Ovary (tissue), 9 donors: ENCODE results near the gene CELF4. TPM values are rescaled to one million over a fixed set of nuclear protein-coding genes. Genes with fewer than 3 reads are reported as not detected.

ENCODE experiments used
- DNase-seq, 5 donors: peaks; one replicate each; pipeline ENCODE4 v3.0.0-alpha.2; 2019 to 2020
- H3K27ac ChIP-seq, 2 donors: fragments of 200-600 bp; one replicate each; pipeline versions ENCODE4 v1.5.1 to v1.8.0; 2019 to 2022
- H3K27me3 ChIP-seq: fragments of 200-600 bp; one replicate; pipeline ENCODE4 v1.8.0; 2022
- H3K36me3 ChIP-seq: fragments of 200-600 bp; sonication (generic); one replicate; pipeline ENCODE4 v1.5.1; 2019
- H3K4me1 ChIP-seq: one replicate; pipeline ENCODE4 v1.8.1; 2013; ENCODE audit warnings: mild to moderate bottlenecking, moderate library complexity; ENCODE audit not compliant: insufficient read depth
- H3K4me3 ChIP-seq: fragments of 200-600 bp; sonication (generic); one replicate; pipeline ENCODE4 v1.5.1; 2017
- H3K9me3 ChIP-seq, 2 donors: fragments of 200-600 bp in 1 of 2; sonication (generic) in 1 of 2; one replicate each; pipeline versions ENCODE4 v1.5.1 to v1.8.1; 2013 to 2019; ENCODE audit warnings: mild to moderate bottlenecking in 1 of 2, moderate library complexity in 1 of 2
- EP300 ChIP-seq: sonication (generic); formaldehyde crosslinking; IDR thresholded peaks from one replicate; pipeline ENCODE4 v1.6.1; 2017; ENCODE audit warnings: antibody characterized with exemption
- POLR2A ChIP-seq: fragments of 450-650 bp; IDR thresholded peaks from one replicate; pipeline ENCODE4 v1.6.1; 2017; ENCODE audit warnings: antibody characterized with exemption, mild to moderate bottlenecking, moderate library complexity
- WGBS, 3 donors: extraction: QIAGEN DNeasy Blood & Tissue Kit in 1 of 3; methylation state at CpG; one replicate each; pipeline versions ENCODE4 v1.1.5 to v1.1.7; 2013 to 2017; 5-methylcytosine and 5-hydroxymethylcytosine counted together
- intact Hi-C, 4 donors: fragments of 100-400 bp; cut with DNase I; formaldehyde crosslinking; loops; one replicate each; pipeline versions ENCODE4 v1.11.0 to v1.15.1; 2022 to 2023
- polyA plus RNA-seq, 2 donors: library from polyadenylated mRNA; stranded (reverse); fragments of 200-250 nt in 1 of 2; fragments of 350-450 nt in 1 of 2; fragmentation: Illumina TruSeq in 1 of 2; extraction: RNeasy Lipid Tissue Mini Kit (QIAGEN cat#74804) in 1 of 2; gene quantifications; one replicate each; pipeline ENCODE4 v1.2.3, GENCODE V29; 2013 to 2014
- total RNA-seq, 7 donors: library from RNA; depleted of rRNA in 2 of 7; stranded (reverse); fragments of >200 nt in 2 of 7; fragmentation: NEBNext Ultra II Directional in 3 of 7; extraction: Animal tissue kit (Norgen Biotek cat#: 25700) in 3 of 7; gene quantifications; one replicate each; pipeline versions ENCODE4 v1.1.0 to v1.2.4, GENCODE V29; 2016 to 2023
- TF ChIP-seq, protein P1 (sequence below), 3 donors: fragments of 450-650 bp in 2 of 3; fragments of 200-600 bp in 1 of 3; IDR thresholded peaks; one replicate each; pipeline versions ENCODE4 v1.5.1 to v1.8.0; 2016 to 2022; ENCODE audit warnings: antibody characterized with exemption in 3 of 3, mild to moderate bottlenecking in 1 of 3
- donor health status: DM: no; HTN: no; CAD: no; lungs with moderate emphysema.
- donor health status: DM: no; HTN: no; CAD: no.
- donor health status: Bipolar disorder and iron deficiency.
- donor health status: DM: yes; HTN: yes; CAD: no.
- donor health status: DM: no; HTN: no; CAD: no.
- donor health status: DM: yes; HTN: yes; CAD: no.

Gene CELF4
- total and polyA plus RNA-seq, 9 donors = 0.15 to 1.6 (median 1.1) TPM; not detected in 1

DNA sequence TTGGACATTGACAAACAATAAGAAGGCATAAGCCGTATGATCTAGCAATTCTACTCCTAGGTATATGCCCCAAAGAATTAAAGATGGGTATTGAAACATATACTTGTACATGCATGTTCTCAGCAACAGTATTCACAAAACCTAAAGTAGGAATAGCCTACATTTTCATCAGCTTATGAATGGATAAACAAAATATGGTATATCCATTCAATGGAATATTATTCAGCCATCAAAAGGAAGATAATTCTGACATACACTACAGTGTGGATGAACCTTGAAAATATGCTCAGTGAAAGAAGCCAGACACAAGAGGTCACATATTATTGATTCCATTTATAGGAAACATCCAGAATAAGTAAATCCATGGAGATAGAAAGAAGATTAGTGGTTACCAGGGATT, 56.0 kb downstream of the CELF4 start:
- no peak overlapping the region for H3K4me3 ChIP-seq
- H3K9me3 ChIP-seq = no peaks in the 10 kb centered on the region
- no peak for DNase-seq
- 88 to 97% (median 96%) methylated on average over 1 of the region's 1 CpG for WGBS, 3 donors
- H3K36me3 ChIP-seq = no peaks in the 10 kb centered on the region
- H3K27me3 ChIP-seq = no peaks in the 10 kb centered on the region
- TF ChIP-seq POLR2A (no peak), EP300 (no peak)
- TF ChIP-seq, protein P1, sequence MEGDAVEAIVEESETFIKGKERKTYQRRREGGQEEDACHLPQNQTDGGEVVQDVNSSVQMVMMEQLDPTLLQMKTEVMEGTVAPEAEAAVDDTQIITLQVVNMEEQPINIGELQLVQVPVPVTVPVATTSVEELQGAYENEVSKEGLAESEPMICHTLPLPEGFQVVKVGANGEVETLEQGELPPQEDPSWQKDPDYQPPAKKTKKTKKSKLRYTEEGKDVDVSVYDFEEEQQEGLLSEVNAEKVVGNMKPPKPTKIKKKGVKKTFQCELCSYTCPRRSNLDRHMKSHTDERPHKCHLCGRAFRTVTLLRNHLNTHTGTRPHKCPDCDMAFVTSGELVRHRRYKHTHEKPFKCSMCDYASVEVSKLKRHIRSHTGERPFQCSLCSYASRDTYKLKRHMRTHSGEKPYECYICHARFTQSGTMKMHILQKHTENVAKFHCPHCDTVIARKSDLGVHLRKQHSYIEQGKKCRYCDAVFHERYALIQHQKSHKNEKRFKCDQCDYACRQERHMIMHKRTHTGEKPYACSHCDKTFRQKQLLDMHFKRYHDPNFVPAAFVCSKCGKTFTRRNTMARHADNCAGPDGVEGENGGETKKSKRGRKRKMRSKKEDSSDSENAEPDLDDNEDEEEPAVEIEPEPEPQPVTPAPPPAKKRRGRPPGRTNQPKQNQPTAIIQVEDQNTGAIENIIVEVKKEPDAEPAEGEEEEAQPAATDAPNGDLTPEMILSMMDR (IDR thresholded peaks at IDR 0.05) = no peak
- intact Hi-C loops = no loop called here
- H3K4me1 ChIP-seq = no peaks in the 10 kb centered on the region
- no peak overlapping the region for H3K27ac ChIP-seq

DNA sequence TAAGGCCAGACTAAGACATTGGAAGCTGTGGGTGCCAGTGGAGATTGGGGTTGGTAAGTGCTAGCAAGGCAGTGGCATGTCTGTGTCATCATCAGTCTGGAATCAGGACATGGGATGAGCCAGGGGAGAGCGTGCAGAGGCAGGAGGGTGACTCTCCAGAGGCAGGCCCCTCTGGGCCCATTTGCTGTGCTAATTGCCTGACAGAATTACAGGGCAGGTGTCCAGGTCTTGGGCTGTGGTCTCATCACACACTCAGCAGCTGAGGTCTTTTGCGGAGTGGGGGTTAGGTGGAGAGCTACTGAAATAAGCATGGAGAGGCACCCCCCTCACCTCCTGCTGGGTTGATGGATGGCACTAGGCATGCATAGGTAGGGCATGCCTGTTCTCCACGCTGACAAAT, 57.4 kb downstream of the CELF4 start:
- WGBS, 3 donors = 61 to 77% (median 72%) methylated on average over 3 of the region's 3 CpGs
- H3K27me3 ChIP-seq = no peaks in the 10 kb centered on the region
- no peak for DNase-seq
- TF ChIP-seq, protein P1 (IDR thresholded peaks at IDR 0.05) = no peak
- TF ChIP-seq EP300 (no peak), POLR2A (no peak)
- no peak overlapping the region for H3K4me3 ChIP-seq
- H3K27ac ChIP-seq = no peak overlapping the region
- intact Hi-C loops = no loop called here
- no peaks in the 10 kb centered on the region for H3K4me1 ChIP-seq
- no peaks in the 10 kb centered on the region for H3K9me3 ChIP-seq
- H3K36me3 ChIP-seq = no peaks in the 10 kb centered on the region

DNA sequence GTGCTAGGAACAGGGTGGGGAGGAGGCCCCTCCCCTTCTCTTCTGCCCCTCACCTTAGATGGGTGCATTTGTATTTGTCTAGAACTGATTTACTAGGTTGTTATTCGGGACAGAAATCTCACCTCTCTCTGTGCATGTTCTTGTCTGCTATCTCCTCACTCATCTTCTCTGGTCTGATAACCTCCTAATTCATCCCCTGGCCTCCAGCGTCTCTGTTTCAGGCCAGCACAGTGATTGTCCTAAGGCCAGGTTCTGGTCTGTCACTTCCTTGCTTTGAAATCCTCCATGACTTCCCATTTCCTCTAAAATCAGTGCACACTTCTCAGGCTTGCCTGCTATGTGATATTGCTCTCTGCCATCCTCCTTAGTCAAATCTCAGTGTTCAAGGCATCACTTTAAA, 58.4 kb downstream of the CELF4 start:
- H3K4me1 ChIP-seq = no peaks in the 10 kb centered on the region
- no peaks in the 10 kb centered on the region for H3K9me3 ChIP-seq
- H3K27me3 ChIP-seq = no peaks in the 10 kb centered on the region
- no peak overlapping the region for H3K27ac ChIP-seq
- no peaks in the 10 kb centered on the region for H3K36me3 ChIP-seq
- TF ChIP-seq, protein P1 (IDR thresholded peaks at IDR 0.05) = no peak
- no peak for TF ChIP-seq EP300
- no peak for TF ChIP-seq POLR2A
- 74 to 88% (median 81%) methylated on average over 2 of the region's 2 CpGs for WGBS, 3 donors
- intact Hi-C loops = no loop called here
- no peak for DNase-seq
- no peak overlapping the region for H3K4me3 ChIP-seq

DNA sequence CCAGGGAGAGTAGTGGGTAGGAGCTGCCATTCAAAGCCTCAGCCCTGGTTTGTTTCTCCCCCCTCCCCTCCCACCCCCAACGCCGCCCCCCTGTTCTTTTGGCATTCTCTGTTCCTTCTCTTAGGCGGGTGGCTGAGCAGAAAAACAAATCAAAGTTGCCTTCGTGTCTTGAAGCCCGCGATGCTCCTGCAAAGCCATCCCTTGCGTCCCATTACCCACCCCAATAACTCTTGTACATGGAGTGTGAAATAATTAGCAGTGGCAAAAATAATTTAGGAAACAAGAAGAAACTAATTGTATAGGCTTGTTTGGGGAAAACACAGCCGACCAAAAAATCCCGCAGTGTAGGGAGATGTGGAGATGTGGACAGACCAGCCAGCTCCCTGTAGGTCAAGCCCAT, 59.6 kb downstream of the CELF4 start:
- Histone ChIP-seq H3K36me3 (no peaks in the 10 kb centered on the region), H3K9me3 (no peaks in the 10 kb centered on the region), H3K27ac (no peak overlapping the region), H3K27me3 (no peaks in the 10 kb centered on the region), H3K4me1 (no peaks in the 10 kb centered on the region), H3K4me3 (no peak overlapping the region)
- TF ChIP-seq, protein P1 (IDR thresholded peaks at IDR 0.05) = no peak
- TF ChIP-seq POLR2A = no peak
- TF ChIP-seq EP300 = no peak
- intact Hi-C loops = no loop called here
- no peak for DNase-seq
- WGBS, 3 donors = 77 to 81% (median 79%) methylated on average over 9 of the region's 9 CpGs

DNA sequence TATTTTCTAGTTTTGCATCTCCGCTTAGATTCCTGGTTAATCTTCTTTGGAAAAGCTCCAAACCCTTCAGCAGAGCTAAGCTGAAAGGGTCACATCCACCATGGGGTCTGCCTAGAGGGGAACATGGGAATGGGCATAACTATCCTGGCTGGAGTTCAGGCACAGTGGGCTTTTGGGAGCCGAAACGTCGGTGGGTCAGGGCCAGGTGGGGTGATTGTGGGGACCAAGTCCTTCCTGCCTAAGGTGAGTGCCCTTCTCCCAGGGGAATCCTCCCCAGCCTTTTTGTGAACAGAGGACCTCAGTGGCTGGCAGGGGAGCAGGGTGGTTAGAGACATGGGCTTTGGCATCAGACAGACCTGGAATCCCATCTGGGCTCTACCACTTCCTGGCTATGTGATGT, 60.3 kb downstream of the CELF4 start:
- TF ChIP-seq POLR2A (no peak), EP300 (no peak)
- TF ChIP-seq, protein P1 (IDR thresholded peaks at IDR 0.05) = no peak
- Histone ChIP-seq H3K27ac (no peak overlapping the region), H3K27me3 (no peaks in the 10 kb centered on the region), H3K9me3 (no peaks in the 10 kb centered on the region), H3K4me1 (no peaks in the 10 kb centered on the region), H3K36me3 (no peaks in the 10 kb centered on the region), H3K4me3 (no peak overlapping the region)
- intact Hi-C loops = no loop called here
- no peak for DNase-seq
- WGBS, 3 donors = 47 to 56% (median 56%) methylated on average over 4 of the region's 4 CpGs
